ENCODE data around the gene CARNS1.

CARNS1 gene

GRCh38 chr11:67445515-67445914 lies 30.0 kb downstream of the CARNS1 start:
- no peak for DNase-seq

- no peak for DNase-seq
Observed at GRCh38 chr11:67448220-67448609, 32.7 kb downstream of the CARNS1 start.

- DNase-seq = no peak
Observed at GRCh38 chr11:67449116-67449844, 33.8 kb downstream of the CARNS1 start.

GRCh38 chr11:67450796-67451657 lies 35.5 kb downstream of the CARNS1 start:
- no peak for DNase-seq

- no peak for DNase-seq
Observed at GRCh38 chr11:67451658-67451976, 36.1 kb downstream of the CARNS1 start.

GRCh38 chr11:67452141-67452952 lies 36.9 kb downstream of the CARNS1 start, which contains the start of gene GPR152:
GPR152 (minus strand) TSS chr11:67452729; CDS start chr11:67452724, 5 bp downstream.
- DNase-seq = no peak

- no peak for DNase-seq
Observed at GRCh38 chr11:67453816-67454732, 38.6 kb downstream of the CARNS1 start.

GRCh38 chr11:67455054-67455453 lies 39.6 kb downstream of the CARNS1 start, which contains the start of gene CABP4:
CABP4 (plus strand) TSS chr11:67455354; CDS start chr11:67455424, 70 bp downstream.
- no peak for DNase-seq

- DNase-seq = no peak
Observed at GRCh38 chr11:67456068-67456705, 40.7 kb downstream of the CARNS1 start.

GRCh38 chr11:67457453-67457852 lies 42.0 kb downstream of the CARNS1 start:
- no peak for DNase-seq

GRCh38 chr11:67458266-67458665 lies 42.8 kb downstream of the CARNS1 start:
- no peak for DNase-seq

- DNase-seq = no peak
Observed at GRCh38 chr11:67463186-67463585, 47.7 kb downstream of the CARNS1 start.

- peak; percentile 7 for DNase-seq
Observed at GRCh38 chr11:67463680-67464410, 48.4 kb downstream of the CARNS1 start.

- peak; percentile 90 for DNase-seq
Observed at GRCh38 chr11:67464411-67465188, 49.1 kb downstream of the CARNS1 start.

GRCh38 chr11:67465189-67465510 lies 49.7 kb downstream of the CARNS1 start:
- peak; percentile 40 for DNase-seq

GRCh38 chr11:67465530-67465929 lies 50.1 kb downstream of the CARNS1 start:
- peak; percentile 24 for DNase-seq

- no peak for DNase-seq
Observed at GRCh38 chr11:67466367-67466766, 50.9 kb downstream of the CARNS1 start.

- DNase-seq = no peak
Observed at GRCh38 chr11:67466962-67467771, 51.7 kb downstream of the CARNS1 start.

GRCh38 chr11:67468056-67468455 lies 52.6 kb downstream of the CARNS1 start:
- no peak for DNase-seq

- DNase-seq = no peak
Observed at GRCh38 chr11:67468456-67468758, 52.9 kb downstream of the CARNS1 start.
